Neural cell (in vitro differentiated cells): Measurements from ENCODE around the gene PAOX. TPM values are rescaled to one million over a fixed set of nuclear protein-coding genes. Genes with fewer than 3 reads are reported as not detected.

ENCODE experiments used
- H2AFZ ChIP-seq: fragments of 200-600, 300-800 bp; sonication (generic), shearing (Covaris generic); 2 replicates; pipeline ENCODE4 v1.6.0; 2014; ENCODE audit warnings: low read depth, mild to moderate bottlenecking, antibody characterized with exemption, low read length, moderate library complexity
- H3F3A ChIP-seq: fragments of 200-600 bp; shearing (Covaris generic); 2 replicates; pipeline ENCODE4 v1.6.1; 2016; ENCODE audit warnings: mild to moderate bottlenecking, moderate library complexity, mixed read lengths, antibody characterized with exemption, low read length; ENCODE audit not compliant: insufficient read depth, poor library complexity, severe bottlenecking
- H3K27ac ChIP-seq: fragments of 200-600, 300-800 bp; sonication (generic), shearing (Covaris generic); 2 replicates; pipeline ENCODE4 v1.5.1; 2014; ENCODE audit warnings: mild to moderate bottlenecking, low read length, moderate library complexity
- H3K27me3 ChIP-seq: fragments of 300-800, 200-600 bp; sonication (generic), shearing (Covaris generic); 2 replicates; pipeline ENCODE4 v1.6.0; 2014; ENCODE audit warnings: mild to moderate bottlenecking, low read depth, low read length, moderate library complexity; ENCODE audit not compliant: insufficient read depth
- H3K36me3 ChIP-seq: fragments of 300-800, 200-600 bp; sonication (generic), shearing (Covaris generic); 2 replicates; pipeline ENCODE4 v1.5.1; 2014; ENCODE audit warnings: mild to moderate bottlenecking, antibody characterized with exemption, low read length, moderate library complexity; ENCODE audit not compliant: insufficient read depth
- H3K4me2 ChIP-seq: fragments of 300-800, 200-600 bp; sonication (generic), shearing (Covaris generic); 2 replicates; pipeline ENCODE4 v1.6.0; 2014; ENCODE audit warnings: mild to moderate bottlenecking, low read length
- H3K4me3 ChIP-seq: fragments of 300-800, 200-600 bp; sonication (generic), shearing (Covaris generic); 2 replicates; pipeline ENCODE4 v1.5.1; 2014; ENCODE audit warnings: mild to moderate bottlenecking, low read length, moderate library complexity
- H3K79me2 ChIP-seq: fragments of 200-600 bp; shearing (Covaris generic); replicated peaks from 2 replicates; pipeline ENCODE4 v1.6.0; 2014; ENCODE audit warnings: mild to moderate bottlenecking, low read length, moderate library complexity; ENCODE audit not compliant: insufficient read depth
- H3K9ac ChIP-seq: fragments of 300-800, 200-600 bp; sonication (generic), shearing (Covaris generic); 2 replicates; pipeline ENCODE4 v1.6.1; 2016; ENCODE audit warnings: mild to moderate bottlenecking, low read length, mixed read lengths
- H3K9me2 ChIP-seq: fragments of 200-600 bp; shearing (Covaris generic); 2 replicates; pipeline ENCODE4 v1.6.1; 2016; ENCODE audit warnings: mild to moderate bottlenecking, low read length, mixed read lengths; ENCODE audit not compliant: insufficient read depth
- H3K9me3 ChIP-seq: fragments of 200-600, 300-800 bp; sonication (generic), shearing (Covaris generic); 2 replicates; pipeline ENCODE4 v1.6.1; 2016; ENCODE audit warnings: mild to moderate bottlenecking, mixed run types, low read length, moderate library complexity, mixed read lengths
- H4K20me1 ChIP-seq: fragments of 200-600 bp; shearing (Covaris generic); 2 replicates; pipeline ENCODE4 v1.6.1; 2016; ENCODE audit warnings: mild to moderate bottlenecking, mixed run types; ENCODE audit not compliant: insufficient read depth
- CTCF ChIP-seq: fragments of 450-650 bp; IDR thresholded peaks from 2 replicates; pipeline ENCODE4 v1.5.1; 2014; ENCODE audit warnings: antibody characterized with exemption, mild to moderate bottlenecking, moderate library complexity; ENCODE audit not compliant: poor library complexity, severe bottlenecking
- EP300 ChIP-seq: fragments of 450-650 bp; conservative IDR thresholded peaks from 2 replicates; pipeline ENCODE4 v1.6.1; 2014; ENCODE audit warnings: antibody characterized with exemption, mild to moderate bottlenecking, moderate library complexity; ENCODE audit not compliant: poor library complexity, severe bottlenecking
- EZH2 ChIP-seq: fragments of 200-600, 300-800 bp; shearing (Covaris generic), sonication (generic); IDR thresholded peaks from 2 replicates; pipeline ENCODE4 v1.6.1; 2014; ENCODE audit warnings: antibody characterized with exemption, low read length, borderline replicate concordance, mild to moderate bottlenecking; ENCODE audit not compliant: insufficient read depth, poor library complexity, severe bottlenecking
- MXI1 ChIP-seq: fragments of 450-650 bp; conservative IDR thresholded peaks from 2 replicates; pipeline ENCODE4 v1.6.1; 2014; ENCODE audit warnings: antibody characterized with exemption, mild to moderate bottlenecking; ENCODE audit not compliant: poor library complexity, severe bottlenecking
- POLR2AphosphoS5 ChIP-seq: IDR thresholded peaks from 2 replicates; pipeline ENCODE4 v1.6.1; 2012
- RAD21 ChIP-seq: fragments of 450-650 bp; conservative IDR thresholded peaks from 2 replicates; pipeline ENCODE4 v1.6.1; 2014; ENCODE audit warnings: antibody characterized with exemption, mild to moderate bottlenecking, moderate library complexity
- REST ChIP-seq: IDR thresholded peaks from 2 replicates; pipeline ENCODE4 v1.6.1; 2012; ENCODE audit warnings: borderline replicate concordance
- SMC3 ChIP-seq: fragments of 450-650 bp; conservative IDR thresholded peaks from 2 replicates; pipeline ENCODE4 v1.6.1; 2014; ENCODE audit warnings: antibody characterized with exemption, mild to moderate bottlenecking, moderate library complexity; ENCODE audit not compliant: poor library complexity
- TAF1 ChIP-seq: IDR thresholded peaks from 2 replicates; pipeline ENCODE4 v1.6.1; 2012; ENCODE audit warnings: low read depth
- polyA plus RNA-seq: library from polyadenylated mRNA; depleted of rRNA; stranded (reverse); fragments of >200 nt; gene quantifications from 2 replicates; pipeline ENCODE4 v1.2.3, GENCODE V29; 2014

PAOX gene
- polyA plus RNA-seq, 1 donor from 2014 or later, result 3.0 TPM

DNA sequence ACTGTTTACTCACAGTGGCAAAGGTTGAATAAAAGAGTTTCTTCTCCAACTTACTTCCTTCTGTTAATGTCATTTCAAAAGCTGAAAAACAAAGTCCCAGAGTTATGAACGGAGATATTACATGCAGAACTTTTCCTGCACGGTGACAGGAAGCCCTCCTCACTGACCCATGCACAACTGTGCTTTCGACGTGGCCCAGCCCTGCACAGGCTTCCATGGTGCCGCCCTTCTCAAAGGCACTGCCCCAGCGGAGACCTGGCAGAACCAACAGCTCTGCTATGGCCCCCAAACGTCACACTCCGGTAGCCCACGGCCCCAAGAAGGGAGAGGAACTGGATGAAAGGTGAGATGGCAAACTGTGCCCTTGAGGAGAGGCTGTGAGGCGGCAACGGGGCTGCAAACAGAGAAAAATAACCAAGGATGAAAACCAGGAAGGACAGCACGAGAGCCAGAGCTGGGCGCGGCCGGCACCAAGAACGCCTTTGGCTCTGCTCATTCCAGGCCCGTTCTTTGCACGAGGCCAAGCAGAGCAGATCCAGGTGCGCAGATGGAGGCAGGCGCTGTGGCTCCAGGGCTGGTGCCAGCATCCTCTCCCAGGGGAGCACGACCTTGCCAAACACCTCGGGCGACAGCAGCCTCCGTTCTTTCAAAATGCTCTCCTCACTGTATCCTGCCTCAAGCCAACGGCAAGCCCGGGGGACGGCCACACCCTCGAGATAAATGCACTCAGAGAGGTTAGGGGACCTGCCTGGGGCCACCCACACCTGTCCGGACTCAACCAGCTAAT is 14.2 kb upstream of the PAOX start:
- Histone ChIP-seq H3K9me3 (peaks cover 2% of the 10 kb centered on the region), H3K4me3 (no peak overlapping the region), H3K79me2 (no peaks in the 10 kb centered on the region), H3K9me2 (no peaks in the 10 kb centered on the region), H3K4me2 (no peak overlapping the region), H3F3A (no peaks in the 10 kb centered on the region), H3K9ac (no peak overlapping the region), H3K27ac (no peak overlapping the region), H2AFZ (no peak overlapping the region), H4K20me1 (no peaks in the 10 kb centered on the region), H3K27me3 (no peaks in the 10 kb centered on the region), H3K36me3 (no peaks in the 10 kb centered on the region)
- TF ChIP-seq EZH2 (no peak), MXI1 (no peak), RAD21 (no peak), CTCF (no peak), SMC3 (no peak), REST (no peak), EP300 (no peak), POLR2AphosphoS5 (no peak)

DNA sequence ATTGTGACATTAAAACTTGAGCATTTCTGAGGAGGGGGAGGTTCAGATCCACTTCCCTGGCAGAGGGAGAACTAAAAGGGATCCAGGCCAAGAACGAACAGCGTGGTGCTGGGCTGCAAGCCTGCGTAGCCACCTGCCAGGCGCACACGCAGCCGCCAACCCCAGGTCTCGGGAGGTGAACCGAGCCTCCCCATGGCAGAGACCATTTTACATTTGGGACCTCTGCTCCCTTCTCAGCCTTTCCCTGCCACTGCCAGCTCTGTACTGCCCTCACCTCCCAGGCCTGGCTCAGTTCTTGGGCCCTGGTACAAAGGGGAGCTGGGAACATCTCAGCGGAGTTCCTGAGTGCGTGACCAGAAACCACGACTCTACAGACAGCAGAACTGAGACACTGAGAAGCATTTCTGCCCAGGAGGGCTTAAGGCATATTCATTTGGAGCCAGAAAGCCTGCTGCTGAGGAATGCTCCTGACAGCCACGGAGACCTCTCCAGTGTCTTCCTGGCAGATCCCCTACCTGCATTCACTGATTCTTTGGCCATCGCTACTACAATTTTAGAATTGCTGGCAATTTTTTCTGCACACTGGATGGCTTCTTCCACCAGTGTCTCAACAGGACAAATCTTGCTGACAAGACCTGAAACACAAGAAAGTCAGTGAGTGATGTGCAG is 13.5 kb upstream of the PAOX start:
- TF ChIP-seq EP300, result no peak
- no peak for TF ChIP-seq CTCF
- no peak for TF ChIP-seq POLR2AphosphoS5
- no peak for TF ChIP-seq SMC3
- TF ChIP-seq TAF1, result no peak
- no peak for TF ChIP-seq REST
- TF ChIP-seq MXI1, result no peak
- TF ChIP-seq EZH2, result no peak
- no peak for TF ChIP-seq RAD21
- no peaks in the 10 kb centered on the region for H3F3A ChIP-seq
- no peaks in the 10 kb centered on the region for H3K79me2 ChIP-seq
- H3K4me3 ChIP-seq, result no peak overlapping the region
- H3K27me3 ChIP-seq, result no peaks in the 10 kb centered on the region
- H4K20me1 ChIP-seq, result no peaks in the 10 kb centered on the region
- no peak overlapping the region for H2AFZ ChIP-seq
- H3K9ac ChIP-seq, result no peak overlapping the region
- H3K9me3 ChIP-seq, result peaks cover 2% of the 10 kb centered on the region
- H3K36me3 ChIP-seq, result no peaks in the 10 kb centered on the region
- no peak overlapping the region for H3K27ac ChIP-seq
- H3K4me2 ChIP-seq, result no peak overlapping the region
- H3K9me2 ChIP-seq, result no peaks in the 10 kb centered on the region
